HFF-Myc (cell line): ENCODE results near the gene ROBO3.
A peak's percentile ranks its signal among the peaks of the same experiment; 100 is the strongest.

Experiments used
- DNase-seq: peaks from one replicate; pipeline ENCODE4 v3.0.0-alpha.2; 2011; ENCODE audit warnings: low read depth; ENCODE audit errors: extremely low read depth
- H3K4me3 ChIP-seq: replicated peaks from 2 replicates; pipeline ENCODE4 v1.5.1; 2011; ENCODE audit warnings: low read depth, mild to moderate bottlenecking, control low read depth, low read length
- CTCF ChIP-seq: IDR thresholded peaks from 2 replicates; pipeline ENCODE4 v1.5.1; 2012; ENCODE audit warnings: mild to moderate bottlenecking, low read depth, low read length, control low read depth; ENCODE audit errors: missing control alignments

ROBO3 gene

GRCh38 chr11:124864176-124864891 lies 898 bp upstream of the ROBO3 start:
- TF ChIP-seq CTCF: no peak
- H3K4me3 ChIP-seq: no peak overlapping the region
- DNase-seq: no peak

GRCh38 chr11:124864892-124865180 lies 396 bp upstream of the ROBO3 start:
- no peak for TF ChIP-seq CTCF
- no peak overlapping the region for H3K4me3 ChIP-seq
- no peak for DNase-seq

GRCh38 chr11:124865902-124866851 lies 945 bp downstream of the ROBO3 start:
- DNase-seq: no peak
- peak; percentile 86 for TF ChIP-seq CTCF
- peak overlapping the region; percentile 9; the same call in 1 of the 2 replicates for H3K4me3 ChIP-seq

- no peak for DNase-seq
Measured at GRCh38 chr11:124867700-124868099, 2.5 kb downstream of the ROBO3 start.

GRCh38 chr11:124868331-124869274 lies 3.4 kb downstream of the ROBO3 start:
- TF ChIP-seq CTCF: no peak
- DNase-seq: no peak
- no peak overlapping the region for H3K4me3 ChIP-seq

More at GRCh38 chr11:124867700-124868099, 2.5 kb downstream of the ROBO3 start:
- H3K4me3 ChIP-seq: no peak overlapping the region
- peak; percentile 51 for TF ChIP-seq CTCF

- H3K4me3 ChIP-seq: no peak overlapping the region
Measured at GRCh38 chr11:124869331-124869730, 4.1 kb downstream of the ROBO3 start.

More at GRCh38 chr11:124869331-124869730, 4.1 kb downstream of the ROBO3 start:
- DNase-seq: no peak
- TF ChIP-seq CTCF: no peak
